K562 (cell line): ENCODE measurements around the gene EIF5. TPM values are rescaled to one million over a fixed set of nuclear protein-coding genes. Genes with fewer than 3 reads are reported as not detected.
A peak's percentile ranks its signal among the peaks of the same experiment; 100 is the strongest.

Experiments
- BDP1 ChIP-seq: IDR thresholded peaks from 3 replicates; pipeline ENCODE4 v1.6.1; 2011; ENCODE audit not compliant: insufficient read length, insufficient read depth
- CAMTA2 ChIP-seq: fragments of 250-450 bp; sonication (Bioruptor Pico); conservative IDR thresholded peaks from 2 replicates; pipeline ENCODE4 v1.5.1; 2022
- CBX5 ChIP-seq: IDR thresholded peaks from 2 replicates; pipeline ENCODE4 v1.6.1; 2014; ENCODE audit warnings: low read depth, borderline replicate concordance
- JUND ChIP-seq, 2 experiments: IDR thresholded peaks; 2 replicates in 1 of 2; 3 replicates in 1 of 2; pipeline ENCODE4 v1.6.1; 2011; ENCODE audit warnings: borderline replicate concordance in 2 of 2, low read depth in 2 of 2, low read length in 2 of 2, improper control_type of control experiment in 1 of 2, missing biosample characterization in 1 of 2, missing genetic modification characterization in 1 of 2, missing genetic modification reagents in 1 of 2
- MXD1 ChIP-seq: fragments of 250-450 bp; sonication (Bioruptor Pico); IDR thresholded peaks from 2 replicates; pipeline ENCODE4 v1.8.0; 2021; ENCODE audit warnings: borderline replicate concordance, mild to moderate bottlenecking, moderate library complexity; ENCODE audit not compliant: poor library complexity, severe bottlenecking
- NR2C2 ChIP-seq, 2 experiments: fragments of 200-800 bp in 1 of 2; sonication (Bioruptor generic) in 1 of 2; sonication (generic) in 1 of 2; formaldehyde crosslinking in 1 of 2; IDR thresholded peaks; 2 replicates each; pipeline versions ENCODE4 v1.6.1 to v1.8.0; 2016 to 2022; ENCODE audit warnings: mild to moderate bottlenecking in 1 of 2, missing compliant biosample characterization in 1 of 2, missing genetic modification characterization in 1 of 2, missing genetic modification reagents in 1 of 2
- PTBP1 ChIP-seq: fragments of 200-400 bp; formaldehyde crosslinking; IDR thresholded peaks from 2 replicates; pipeline ENCODE4 v1.6.1; 2017; ENCODE audit warnings: low read depth, low read length
- TAL1 ChIP-seq: fragments of 450-650 bp; IDR thresholded peaks from 2 replicates; pipeline ENCODE4 v1.6.1; 2016; ENCODE audit warnings: mild to moderate bottlenecking
- TCF7 ChIP-seq: sonication (generic); IDR thresholded peaks from 2 replicates; pipeline ENCODE4 v1.6.1; 2016; ENCODE audit warnings: antibody characterized with exemption, borderline replicate concordance
- ZNF318 ChIP-seq, 2 experiments: fragments of 450-650 bp; IDR thresholded peaks; 2 replicates each; pipeline ENCODE4 v1.6.1; 2016; ENCODE audit warnings: mild to moderate bottlenecking in 2 of 2, borderline replicate concordance in 1 of 2, low read depth in 1 of 2, moderate library complexity in 1 of 2
- ZNF609 ChIP-seq: sonication (generic); formaldehyde crosslinking; IDR thresholded peaks from 2 replicates; pipeline ENCODE4 v1.8.1; 2023; ENCODE audit warnings: missing genetic modification reagents, mild to moderate bottlenecking, borderline replicate concordance
- ZNF644 ChIP-seq: fragments of 200-800 bp; sonication (Bioruptor generic); IDR thresholded peaks from 2 replicates; pipeline ENCODE4 v1.6.1; 2016; ENCODE audit warnings: low read depth, missing genetic modification characterization, missing compliant biosample characterization
- polyA plus RNA-seq, 8 experiments: library from polyadenylated mRNA; depleted of rRNA in 4 of 8; stranded (reverse) in 5 of 8; unstranded in 3 of 8; fragments of >200 nt; fragmentation: Nextera tagmentation in 2 of 8; fragmentation: Illumina TruSeq in 1 of 8; extraction: Ambion mirVana in 2 of 8; extraction: Trizol in 1 of 8; gene quantifications; 2 replicates each; pipeline versions ENCODE4 v1.2.1 to v1.2.3, GENCODE V29; 2011 to 2014; ENCODE audit warnings: inconsistent platforms in 1 of 8, missing spikeins in 1 of 8
- total RNA-seq, 7 experiments: library from RNA; depleted of rRNA in 6 of 7; stranded (reverse); fragments of >200 nt in 6 of 7; fragmentation: Illumina TruSeq in 2 of 7; extraction: Trizol in 2 of 7; gene quantifications; 2 replicates each; pipeline versions ENCODE4 v1.2.1 to v1.2.3, GENCODE V29; 2011 to 2021; ENCODE audit warnings: low replicate concordance in 1 of 7

Gene EIF5
- total and polyA plus RNA-seq, 9 of the 15 experiments (the other 6 are each of a cell fraction or from before 2014, with no cell fraction given), result 92.7 to 442 (median 190) TPM

GRCh38 chr14:103378038-103378854 is 44.2 kb downstream of the EIF5 start (continued):
- no peak for TF ChIP-seq MXD1 (CRISPR knock-in tag)
- TF ChIP-seq ZNF609, result no peak
- peak; percentile 95 for TF ChIP-seq TAL1
- TF ChIP-seq CAMTA2 (CRISPR knock-in tag), result no peak
- TF ChIP-seq PTBP1, result no peak
- no peak for TF ChIP-seq BDP1
- no peak for TF ChIP-seq ZNF318 (IDR thresholded peaks at IDR 0.05; ENCODE audit: borderline replicate concordance in 1 of 2, low read depth in 1 of 2)
- no peak for TF ChIP-seq NR2C2 (CRISPR knock-in tag; IDR thresholded peaks at IDR 0.05)
- peak; percentile 48 for TF ChIP-seq NR2C2 (tag; IDR thresholded peaks at IDR 0.05)
- peak; percentile 77; the same call in 1 of the 2 replicates for TF ChIP-seq JUND (IDR thresholded peaks at IDR 0.05; ENCODE audit: borderline replicate concordance, low read depth, low read length)
- TF ChIP-seq JUND (tag; IDR thresholded peaks at IDR 0.05; ENCODE audit: borderline replicate concordance, low read depth, low read length), result peak; percentile 72; the same call in 2 of the 3 replicates
- no peak for TF ChIP-seq CBX5
- no peak for TF ChIP-seq ZNF644 (tag)
- TF ChIP-seq TCF7, result no peak
